HepG2 (cell line): Measurements from ENCODE around the gene ANO1.

Experiments used
- ATF1 ChIP-seq: IDR thresholded peaks from 2 replicates; pipeline ENCODE4 v1.6.1; 2016; ENCODE audit warnings: mild to moderate bottlenecking, control low read depth
- CHD2 ChIP-seq: IDR thresholded peaks from 2 replicates; pipeline ENCODE4 v1.6.1; 2011; ENCODE audit warnings: low read depth, low read length, improper control_type of control experiment
- CTCF ChIP-seq: sonication (generic); formaldehyde crosslinking; IDR thresholded peaks from 2 replicates; pipeline ENCODE4 v1.5.0; 2020; ENCODE audit warnings: mild to moderate bottlenecking, missing genetic modification reagents, moderate library complexity
- GTF2F1 ChIP-seq: fragments of 150-350 bp; IDR thresholded peaks from 2 replicates; pipeline ENCODE4 v1.6.1; 2014; ENCODE audit warnings: low read length
- KLF16 ChIP-seq, 2 experiments: sonication (generic) in 1 of 2; formaldehyde crosslinking in 1 of 2; IDR thresholded peaks; 2 replicates each; pipeline versions ENCODE4 v1.6.1 to v1.8.0; 2016 to 2023; ENCODE audit warnings: missing genetic modification reagents in 2 of 2, missing compliant biosample characterization in 1 of 2
- MXD3 ChIP-seq: IDR thresholded peaks from 2 replicates; pipeline ENCODE4 v1.6.1; 2016; ENCODE audit warnings: mild to moderate bottlenecking, missing biosample characterization, missing genetic modification reagents
- REST ChIP-seq, 2 experiments: IDR thresholded peaks; 2 replicates each; pipeline ENCODE4 v1.6.1; 2011 to 2012; ENCODE audit warnings: low read length in 2 of 2, borderline replicate concordance in 1 of 2, low read depth in 1 of 2, mild to moderate bottlenecking in 1 of 2, moderate library complexity in 1 of 2
- SMYD3 ChIP-seq: sonication (generic); formaldehyde crosslinking; IDR thresholded peaks from 2 replicates; pipeline ENCODE4 v1.8.1; 2023; ENCODE audit warnings: mild to moderate bottlenecking, missing genetic modification reagents
- SSRP1 ChIP-seq: IDR thresholded peaks from 2 replicates; pipeline ENCODE4 v1.6.1; 2016; ENCODE audit warnings: control low read depth
- TAF1 ChIP-seq: sonication (generic); formaldehyde crosslinking; IDR thresholded peaks from 2 replicates; pipeline ENCODE4 v1.4.0; 2020; ENCODE audit warnings: missing genetic modification reagents
- ZNF607 ChIP-seq: sonication (generic); formaldehyde crosslinking; IDR thresholded peaks from 2 replicates; pipeline ENCODE4 v1.5.1; 2020; ENCODE audit warnings: missing genetic modification reagents, mild to moderate bottlenecking, borderline replicate concordance
- ZNF83 ChIP-seq: sonication (generic); formaldehyde crosslinking; IDR thresholded peaks from 2 replicates; pipeline ENCODE4 v1.4.0; 2020; ENCODE audit warnings: missing genetic modification reagents, mild to moderate bottlenecking, borderline replicate concordance

- TF ChIP-seq ZNF83 (CRISPR knock-in tag) = no peak
- no peak for TF ChIP-seq SMYD3 (CRISPR knock-in tag)
- TF ChIP-seq ZNF607 (CRISPR knock-in tag) = no peak
- TF ChIP-seq CHD2 = no peak
- TF ChIP-seq ATF1 (CRISPR knock-in tag) = no peak
- no peak for TF ChIP-seq TAF1 (CRISPR knock-in tag)
- TF ChIP-seq REST (IDR thresholded peaks at IDR 0.05; ENCODE audit: borderline replicate concordance in 1 of 2, low read depth in 1 of 2, low read length in 2 of 2) = no peak
- TF ChIP-seq KLF16 (CRISPR knock-in tag; IDR thresholded peaks at IDR 0.05) = no peak
- TF ChIP-seq MXD3 (CRISPR knock-in tag) = no peak
- no peak for TF ChIP-seq CTCF (CRISPR knock-in tag)
- TF ChIP-seq SSRP1 (CRISPR knock-in tag) = no peak
- TF ChIP-seq GTF2F1 = no peak
Observed at GRCh38 chr11:70184396-70184795, 106.3 kb downstream of the ANO1 start.
